DMS79 (cell line): ENCODE measurements around the gene INO80.
"Not testable (repeated sequence)": the region's sequence is repeated elsewhere in the genome, so short reads cannot be mapped to it uniquely, and the experiment has no call there.

ENCODE experiments used
- DNase-seq: peaks from one replicate; lab custom pipeline; 2025; lab: John Stamatoyannopoulos, UW

Gene INO80

DNA sequence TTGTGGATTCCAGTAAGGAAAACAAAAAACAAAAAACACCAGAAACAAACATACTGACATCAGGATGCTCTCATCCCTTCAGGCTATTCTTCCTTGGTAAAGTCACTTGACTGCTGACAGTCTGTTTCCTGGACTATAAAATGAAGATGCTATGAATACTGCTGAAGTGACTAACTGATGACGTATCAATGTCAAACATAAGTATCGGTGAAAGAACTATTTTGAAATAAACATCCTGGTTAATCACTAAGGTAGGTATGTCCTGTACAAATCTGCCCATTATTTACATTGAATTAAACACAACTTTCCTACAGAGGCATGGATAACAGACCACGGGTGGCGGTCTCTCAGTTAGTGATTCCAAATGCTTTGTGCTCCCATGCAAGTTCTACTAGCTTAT, 116.9 kb downstream of the INO80 start:
- no peak for DNase-seq

DNA sequence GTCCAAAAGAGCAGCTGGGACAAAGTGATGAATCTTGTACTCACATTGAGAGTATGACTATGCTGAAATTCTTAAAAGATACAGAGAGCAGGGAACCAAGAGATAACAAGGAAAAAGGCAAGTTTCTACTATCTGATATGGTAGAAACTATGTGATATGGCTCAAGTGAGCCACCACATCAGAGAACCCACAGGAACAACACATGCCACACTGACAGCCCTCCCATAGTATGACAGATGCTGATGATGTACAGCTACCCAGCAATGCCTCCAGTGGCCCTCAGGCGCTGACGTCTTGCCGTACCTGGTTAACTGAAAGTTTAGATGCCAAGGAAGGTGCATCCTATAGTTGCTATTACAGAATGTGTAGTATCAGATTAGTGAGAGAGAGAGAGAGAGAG, 120.4 kb downstream of the INO80 start:
- no peak for DNase-seq

DNA sequence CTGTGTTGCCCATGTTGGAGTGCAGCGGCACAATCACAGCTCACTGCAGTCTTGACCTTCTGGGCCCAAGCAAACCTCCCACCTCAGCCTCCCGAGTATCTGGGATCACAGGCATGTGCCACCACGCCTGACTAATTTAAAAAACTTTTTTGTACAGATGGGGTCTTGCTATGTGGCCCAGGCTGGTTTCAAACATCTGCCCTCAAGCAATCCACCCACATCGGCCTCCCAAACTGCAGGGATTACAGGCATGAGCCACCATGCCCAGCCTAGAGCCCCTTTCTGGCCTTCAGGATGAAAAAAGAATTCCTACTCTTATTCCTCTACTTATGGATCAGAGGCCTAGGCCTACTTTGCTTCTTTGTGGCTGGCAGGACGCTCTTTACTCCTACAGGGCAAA, 123.3 kb downstream of the INO80 start:
- no peak for DNase-seq

DNA sequence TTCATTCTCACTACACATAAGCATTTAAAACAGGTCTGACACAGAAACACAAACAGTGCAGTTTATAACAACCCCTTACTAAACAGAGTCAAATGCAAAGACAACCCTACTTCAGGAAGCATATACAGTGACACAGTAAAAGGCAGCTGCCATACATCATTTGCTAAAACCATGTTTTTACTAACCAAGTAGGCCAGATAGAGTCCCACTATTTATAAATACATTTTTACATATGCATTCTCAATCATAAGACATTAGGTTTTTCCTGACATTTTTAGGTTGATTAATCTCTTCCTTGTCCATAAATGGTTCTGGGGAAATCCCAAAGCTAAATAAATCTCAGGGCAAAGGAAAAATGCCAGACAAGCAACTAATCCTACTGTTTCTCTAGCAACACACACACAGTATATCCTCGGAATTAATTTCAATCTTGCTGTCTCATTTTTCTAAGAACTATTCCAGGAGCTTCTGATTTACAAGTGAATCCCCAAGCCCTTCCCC, 123.8 kb downstream of the INO80 start:
- DNase-seq, result no peak

DNA sequence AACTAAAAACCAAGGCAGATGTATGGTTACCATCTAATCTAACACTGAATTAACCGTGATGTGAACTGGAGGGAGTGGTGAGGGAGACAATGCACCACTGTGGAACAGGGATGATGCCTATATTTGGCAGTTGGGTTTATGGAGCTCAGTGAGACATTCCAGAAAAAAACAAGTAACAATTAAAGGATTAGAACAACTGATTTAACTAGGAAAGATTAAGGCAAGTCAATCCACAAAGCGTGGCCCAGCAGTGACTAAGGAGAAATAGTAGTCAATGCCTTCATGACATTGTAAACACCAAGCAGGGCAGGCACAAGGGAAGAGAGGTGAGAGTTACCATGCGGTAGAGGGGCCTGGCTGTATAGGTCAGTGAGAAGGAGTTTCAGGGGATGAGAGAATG, 124.7 kb downstream of the INO80 start:
- DNase-seq, result no peak

DNA sequence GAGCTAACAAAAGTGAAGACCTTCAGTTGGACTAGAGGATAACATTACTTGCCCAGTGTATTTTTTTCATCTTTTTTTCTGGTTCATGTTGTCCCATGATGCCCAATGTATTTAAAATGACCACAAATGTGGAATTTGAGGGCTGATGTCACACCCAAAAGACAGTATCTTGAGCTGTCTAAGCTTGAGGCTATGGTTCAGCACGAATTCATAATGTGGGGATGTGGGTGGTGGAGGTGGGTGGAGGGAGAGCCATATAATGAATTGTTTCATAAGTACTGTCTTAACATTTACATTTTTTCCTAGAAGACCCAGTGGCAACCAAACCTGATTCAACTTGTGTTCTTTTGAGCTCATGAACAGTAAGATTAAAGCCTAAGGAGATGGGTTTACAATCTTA, 125.3 kb downstream of the INO80 start:
- no peak for DNase-seq

DNA sequence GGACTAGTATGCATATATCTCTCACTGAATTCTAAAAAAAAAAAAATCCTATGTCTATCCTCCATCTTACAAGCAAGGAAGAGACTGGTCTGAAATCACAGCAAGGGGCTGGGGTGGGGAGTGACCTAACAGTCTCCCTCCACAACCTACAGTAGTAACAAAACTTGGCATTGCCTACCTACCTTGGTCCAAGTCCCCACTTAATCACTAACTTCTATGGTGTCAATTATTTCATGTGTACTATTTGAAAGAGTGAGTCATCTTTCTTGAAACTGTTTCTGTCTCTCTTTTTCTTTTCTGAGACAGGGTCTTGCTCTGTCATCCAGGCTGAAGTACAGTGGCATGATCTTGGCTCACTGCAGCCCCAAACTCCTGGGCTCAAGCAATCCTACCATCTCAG, 126.0 kb downstream of the INO80 start:
- DNase-seq, result no peak

DNA sequence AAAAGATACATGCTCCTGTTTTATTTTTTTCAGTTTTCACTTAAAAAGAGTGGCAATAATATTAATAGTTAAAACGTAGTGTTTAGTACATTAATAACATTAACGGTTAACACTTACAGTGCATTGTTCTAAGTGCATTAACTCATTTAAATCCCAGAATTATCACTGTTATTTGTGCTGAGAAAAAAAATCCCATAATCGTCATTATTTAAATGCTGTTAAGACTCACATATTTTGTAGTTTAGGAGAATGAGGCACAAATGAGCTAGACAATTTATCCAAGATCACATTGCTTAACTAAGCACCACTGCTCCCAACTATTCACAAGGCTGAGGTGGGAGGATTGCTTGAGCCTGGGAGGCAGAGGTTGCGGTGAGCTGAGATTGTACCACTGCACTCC, 127.9 kb downstream of the INO80 start:
- no peak for DNase-seq

DNA sequence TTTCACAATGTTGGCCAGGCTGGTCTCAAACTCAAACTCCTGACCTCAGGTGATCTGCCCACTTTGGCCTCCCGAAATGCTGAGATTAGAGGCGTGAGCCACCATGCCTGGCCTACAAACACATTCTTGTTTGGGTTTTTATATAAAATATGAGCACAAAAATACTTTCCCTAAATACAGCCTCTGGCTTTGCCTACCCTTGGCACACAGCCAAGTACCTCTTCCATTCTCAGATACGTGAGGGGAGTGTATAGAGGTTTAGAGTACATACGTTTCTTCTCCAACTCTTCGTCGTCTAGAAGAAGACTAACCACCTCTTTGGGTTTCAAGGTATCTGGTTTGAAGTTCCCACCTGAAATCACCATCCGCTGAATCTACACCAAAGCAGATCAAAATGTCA, 129.3 kb downstream of the INO80 start:
- DNase-seq, result no peak

DNA sequence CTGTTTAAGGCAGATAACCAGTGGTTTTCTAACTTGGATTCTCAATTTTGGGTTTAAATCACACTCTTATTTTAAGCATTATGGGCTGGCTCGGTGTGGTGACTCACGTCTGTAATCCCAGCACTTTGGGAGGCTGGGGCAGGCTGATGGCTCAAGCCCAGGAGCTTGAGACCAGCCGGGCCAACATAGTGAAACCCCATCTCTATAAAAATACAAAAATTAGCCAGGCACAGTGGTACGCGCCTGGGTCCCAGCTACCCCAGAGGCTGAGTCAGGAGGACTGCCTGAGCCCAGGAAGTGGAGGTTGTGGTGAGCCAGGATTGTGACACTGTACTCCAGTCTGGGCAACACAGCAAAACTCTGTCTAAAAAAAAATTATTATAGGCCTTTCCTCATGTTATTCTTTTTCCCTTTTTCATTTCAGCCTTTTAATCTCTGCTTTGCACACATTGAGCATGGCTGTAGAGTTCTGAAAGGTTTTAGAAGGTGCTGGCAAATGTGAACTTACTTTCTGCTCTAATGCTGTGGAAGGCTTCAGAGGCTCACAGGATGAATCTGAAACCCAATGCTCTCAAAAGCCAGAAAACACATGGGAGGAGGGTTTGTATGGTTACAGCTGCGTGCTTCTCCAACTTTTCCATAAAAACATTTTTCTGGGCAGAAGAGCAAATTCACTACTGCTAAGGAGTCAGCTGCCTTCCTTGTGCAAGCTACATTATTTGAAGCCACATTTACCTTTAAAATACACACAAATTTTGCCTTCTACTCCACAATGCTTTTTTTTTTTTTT, 130.3 kb downstream of the INO80 start:
- no peak for DNase-seq

DNA sequence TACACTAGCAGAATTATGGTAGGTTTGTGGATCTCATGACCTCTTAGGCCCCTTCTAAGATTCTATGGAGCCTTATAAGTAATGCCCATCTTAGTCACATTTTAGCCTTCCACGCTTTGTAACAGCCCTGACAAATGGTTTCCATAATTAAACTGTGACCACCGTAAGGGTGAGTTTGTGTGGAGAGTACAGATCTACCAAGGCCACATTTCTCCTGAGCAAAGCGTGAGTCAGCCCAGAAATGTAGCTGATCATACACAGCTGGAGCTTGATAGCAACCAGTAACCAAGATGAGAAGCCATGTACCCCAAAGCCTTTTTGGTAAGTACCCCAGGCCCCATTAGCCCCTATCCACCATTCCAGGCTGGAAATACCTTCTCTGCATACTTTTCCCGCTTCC, 131.1 kb downstream of the INO80 start:
- DNase-seq, result no peak

DNA sequence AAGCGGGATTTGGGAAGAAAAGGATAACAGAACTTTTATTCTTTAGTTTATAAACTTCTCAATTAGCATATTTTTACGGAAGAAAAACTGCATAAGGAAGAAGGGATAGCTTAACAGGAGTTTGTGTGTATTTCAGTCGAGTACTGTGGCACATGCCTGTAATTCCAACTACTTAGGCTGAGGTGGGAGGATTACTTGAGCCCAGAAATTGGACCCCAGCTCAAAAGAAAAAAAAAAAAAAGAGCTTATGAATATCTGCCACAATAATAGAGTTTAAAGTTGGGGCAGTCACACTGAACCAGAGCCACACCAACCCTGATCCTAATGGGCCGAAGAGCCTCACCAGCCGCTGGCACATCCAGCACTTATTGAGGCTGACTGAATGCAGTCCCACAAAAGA, 131.7 kb downstream of the INO80 start:
- DNase-seq, result no peak

DNA sequence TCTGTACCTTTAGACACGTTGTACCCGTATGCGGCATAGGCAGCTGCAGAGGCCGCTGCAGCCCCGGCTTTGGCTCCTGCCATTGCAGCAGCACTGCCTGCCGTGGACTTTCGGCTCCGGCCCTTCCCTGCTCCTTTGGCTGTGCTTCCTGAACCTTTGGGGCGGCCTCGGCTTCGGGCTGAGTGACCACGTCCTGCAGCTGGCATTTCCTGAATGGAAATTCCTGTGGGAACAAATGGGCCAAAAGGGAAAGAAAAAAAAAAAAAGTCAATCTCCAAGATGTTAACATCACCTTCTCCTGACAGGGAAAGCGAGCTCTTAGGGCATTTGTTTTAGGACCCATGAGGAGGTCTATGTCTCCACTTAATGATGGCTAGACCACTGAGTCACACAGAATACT, 133.2 kb downstream of the INO80 start:
- no peak for DNase-seq

DNA sequence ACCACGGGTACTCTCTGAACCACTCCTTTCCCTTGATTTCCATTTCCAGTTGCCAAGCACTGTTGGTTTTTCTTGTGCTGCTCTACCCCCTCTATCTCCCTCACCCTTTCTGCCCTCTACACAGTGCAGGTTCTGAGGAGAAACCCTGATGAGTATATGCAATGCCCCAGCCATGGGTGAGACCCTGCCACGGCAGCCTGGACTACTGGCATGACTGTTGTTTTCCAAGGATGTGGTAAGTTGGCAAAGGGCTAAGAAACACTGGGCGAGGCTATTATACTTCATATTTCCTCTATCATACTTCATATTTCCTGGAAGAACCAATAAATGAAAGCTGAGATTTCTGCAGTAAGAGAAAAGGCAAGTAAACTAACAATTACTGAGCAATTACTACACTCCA, 134.9 kb downstream of the INO80 start:
- DNase-seq, result no peak

DNA sequence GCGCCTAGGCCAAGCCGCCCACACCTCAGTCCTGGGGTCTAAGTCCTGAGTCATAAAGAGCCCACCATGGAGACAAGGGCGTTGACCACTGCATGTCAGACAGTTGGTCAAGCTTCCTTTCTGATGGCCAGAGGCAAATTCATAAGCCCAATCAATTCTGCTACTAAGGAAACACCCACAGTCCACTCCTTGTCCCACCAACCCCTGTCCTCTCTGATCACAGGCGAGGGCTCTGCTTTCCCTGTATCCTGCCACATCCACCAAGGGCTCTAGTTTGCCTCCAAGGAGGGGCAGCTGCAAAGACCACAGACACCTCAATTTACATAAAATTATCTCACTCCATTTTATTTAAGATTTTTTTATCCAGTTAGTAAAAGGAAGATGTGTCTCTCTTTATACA, 137.5 kb downstream of the INO80 start:
- no peak for DNase-seq

DNA sequence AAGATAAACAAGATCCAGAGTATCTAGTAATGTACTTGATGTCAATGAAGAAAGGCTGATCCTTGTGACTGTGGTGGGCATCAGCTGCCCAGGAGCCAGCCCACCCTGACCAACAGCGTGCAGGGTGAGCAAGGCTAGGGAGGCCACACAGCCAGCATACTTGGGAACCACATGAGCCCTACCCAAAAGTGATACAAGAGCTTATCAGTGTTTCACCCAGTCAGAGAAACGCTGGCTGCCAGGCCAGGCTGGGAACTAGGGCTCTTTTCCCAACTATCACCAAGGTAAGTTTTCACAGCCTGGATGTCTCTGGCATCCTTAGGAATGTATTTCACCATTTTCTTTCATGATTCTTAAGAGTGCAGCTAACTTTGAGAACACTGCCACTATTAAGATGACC, 137.9 kb downstream of the INO80 start:
- DNase-seq, result no peak

DNA sequence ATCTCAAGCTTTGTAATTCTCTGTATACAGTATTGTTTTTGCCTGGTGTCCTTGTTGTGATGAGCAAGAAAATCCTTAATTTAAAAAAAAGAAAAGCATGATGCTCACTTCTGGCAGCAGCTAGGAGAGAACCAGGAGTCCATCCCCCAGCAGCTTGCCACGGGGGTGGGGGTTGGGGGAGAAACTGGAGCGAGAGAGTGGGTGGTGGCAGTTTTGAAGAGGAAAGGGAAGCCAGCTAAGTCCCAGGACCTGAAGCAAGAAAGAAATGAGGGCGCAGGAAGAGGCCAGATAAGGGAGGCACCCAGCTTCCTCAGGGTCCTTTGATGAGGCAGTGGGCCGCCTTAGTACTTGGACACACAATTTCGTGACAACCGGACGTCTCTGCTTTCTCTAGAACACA, 139.3 kb downstream of the INO80 start:
- DNase-seq, result no peak

DNA sequence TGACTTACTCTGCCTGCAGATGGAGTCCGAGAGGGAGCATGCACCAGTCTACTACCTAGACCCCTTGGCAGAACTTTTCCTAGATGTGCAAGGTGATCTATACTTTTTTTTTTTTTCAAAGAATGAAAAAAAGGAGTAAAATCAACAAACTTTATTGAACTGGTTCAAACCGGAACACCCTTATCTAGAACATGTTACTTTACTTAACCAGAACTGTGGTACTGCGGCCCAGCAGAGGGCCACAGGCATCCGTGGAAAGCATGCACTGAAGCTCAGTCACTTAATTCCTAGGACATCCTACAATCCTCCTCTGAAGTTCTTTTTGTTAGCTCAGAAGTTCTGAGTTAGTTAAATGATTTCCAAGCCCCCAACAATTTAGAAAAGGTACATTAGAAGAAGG, 141.2 kb downstream of the INO80 start:
- no peak for DNase-seq

DNA sequence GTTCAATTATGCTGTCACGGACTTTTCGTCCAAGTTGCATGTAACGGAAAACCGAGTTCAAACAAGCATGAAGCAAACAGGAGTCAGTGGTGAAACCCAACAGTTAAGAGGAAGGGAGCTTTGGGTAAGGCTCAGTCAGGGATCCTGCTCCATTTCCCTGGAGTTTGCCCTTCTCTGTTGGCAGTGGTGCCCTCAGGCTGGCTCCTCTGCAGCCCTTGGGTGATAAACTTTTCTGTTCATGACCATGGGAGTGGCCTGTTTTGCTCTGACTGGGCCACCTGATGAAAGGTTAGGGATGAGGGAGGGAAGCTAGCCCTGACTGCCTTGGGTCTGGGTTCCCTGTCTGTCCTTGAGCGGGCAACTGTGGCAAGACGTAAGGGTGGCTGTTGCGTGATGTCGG, 146.7 kb downstream of the INO80 start:
- no peak for DNase-seq

DNA sequence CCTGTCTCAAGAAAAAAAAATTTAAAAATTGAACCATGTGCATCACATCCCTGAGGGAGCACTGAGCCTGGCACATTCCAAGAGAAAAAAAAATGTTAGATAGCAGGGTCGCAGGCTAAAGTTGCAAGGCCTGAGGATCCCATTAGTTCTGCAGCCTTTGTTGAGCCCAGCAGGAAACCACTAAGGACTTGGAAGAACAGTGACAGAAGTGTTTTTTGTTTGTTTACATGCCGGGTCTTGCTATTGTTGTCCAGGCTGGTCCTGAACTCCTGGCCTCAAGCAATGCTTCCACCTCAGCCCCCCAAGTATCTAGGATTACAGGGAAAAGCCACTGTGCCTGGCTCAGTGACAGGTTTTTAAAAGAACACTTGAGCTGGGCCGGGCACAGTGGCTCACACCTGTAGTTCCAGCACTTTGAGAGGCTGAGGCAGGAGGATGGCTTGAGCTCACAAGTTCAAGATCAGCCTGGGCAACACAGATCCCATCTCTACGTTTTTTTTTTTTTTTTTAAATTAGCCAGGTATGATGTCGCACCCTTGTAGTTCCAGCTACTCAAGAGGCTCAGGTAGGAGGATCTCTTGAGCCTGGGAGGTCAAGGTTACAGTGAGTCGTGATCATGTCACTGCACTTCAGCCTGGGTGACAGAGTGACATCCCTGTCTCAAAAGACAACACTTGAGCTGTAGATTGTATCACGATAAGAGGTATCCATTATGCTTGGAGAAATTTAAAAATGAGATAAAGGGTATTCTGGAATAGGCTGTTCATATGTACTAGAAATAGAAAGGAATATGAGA, 147.6 kb downstream of the INO80 start:
- peak; percentile 22 for DNase-seq

DNA sequence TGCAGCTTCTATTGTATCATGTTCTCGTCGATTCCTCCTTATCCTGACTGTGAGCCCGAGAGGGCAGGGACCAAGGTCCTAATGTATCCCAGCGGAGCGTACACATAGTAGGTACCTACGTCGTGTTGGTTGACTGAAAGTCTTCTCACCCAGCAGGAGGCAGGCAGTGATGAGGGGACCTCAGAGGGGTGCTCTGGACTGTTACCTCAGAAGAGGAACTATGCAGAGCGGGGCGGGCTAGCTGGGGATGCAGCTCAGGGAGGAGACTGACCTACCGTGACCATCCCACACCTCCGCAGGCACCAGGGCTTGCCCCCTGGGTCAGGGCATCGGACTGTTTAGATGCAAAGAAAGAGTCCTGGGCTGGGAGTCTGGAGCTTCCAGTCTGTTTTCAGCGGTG, 151.4 kb downstream of the INO80 start:
- no peak for DNase-seq

DNA sequence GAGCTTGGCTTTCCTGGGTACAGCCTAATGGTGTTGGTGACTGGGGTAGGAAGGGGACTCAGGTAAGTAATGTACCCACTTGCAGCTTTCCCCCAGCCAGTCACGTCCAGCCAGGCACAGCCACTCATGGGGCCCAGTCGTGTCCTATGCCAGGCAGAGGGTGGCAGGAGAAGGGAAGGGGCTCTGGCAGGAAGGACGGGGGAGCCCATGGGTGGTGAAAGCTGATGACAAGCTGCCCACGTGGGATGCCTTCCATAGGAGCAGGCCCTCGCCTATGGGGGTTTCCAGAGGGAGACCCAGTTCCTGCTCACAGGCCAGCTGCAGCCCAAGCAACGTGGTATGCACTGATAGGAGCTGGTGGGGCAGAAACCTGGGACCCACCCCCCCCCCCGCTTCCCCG, 152.1 kb downstream of the INO80 start:
- no peak for DNase-seq

DNA sequence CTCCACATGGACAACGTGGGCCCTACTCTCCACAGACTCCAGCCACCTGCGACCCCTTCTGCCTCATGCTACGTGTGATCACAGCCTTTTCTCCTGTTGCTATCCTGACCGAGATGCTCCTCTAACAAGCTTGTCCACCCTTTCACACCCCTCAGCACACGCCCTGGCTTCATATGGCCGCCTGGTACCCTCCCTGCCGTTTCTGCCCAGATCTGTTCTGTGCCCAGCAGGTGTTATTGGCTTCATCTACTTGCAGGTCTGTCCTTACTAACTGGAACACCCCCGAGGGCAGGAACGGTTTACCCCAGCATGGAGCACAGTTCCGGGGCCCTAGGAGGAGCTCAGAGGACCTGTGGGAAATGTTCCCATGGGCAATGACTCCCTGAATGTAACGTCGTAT, 152.9 kb downstream of the INO80 start:
- no peak for DNase-seq

DNA sequence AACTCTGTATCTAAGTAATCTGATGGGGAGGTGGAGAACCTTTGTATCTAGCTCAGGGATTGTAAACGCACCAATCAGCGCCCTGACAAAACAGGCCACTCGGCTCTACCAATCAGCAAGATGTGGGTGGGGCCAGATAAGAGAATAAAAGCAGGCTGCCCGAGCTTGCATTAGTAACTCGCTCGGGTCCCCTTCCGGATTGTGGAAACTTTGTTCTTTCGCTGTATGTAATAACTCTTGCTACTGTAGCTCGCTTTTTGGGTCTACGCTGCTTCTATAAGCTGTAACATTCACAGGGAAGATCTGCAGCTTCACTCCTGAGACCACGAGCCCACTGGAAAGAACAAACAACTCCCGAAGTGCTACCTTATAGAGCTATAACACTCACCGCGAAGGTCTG, 153.8 kb downstream of the INO80 start:
- not testable (repeated sequence) for DNase-seq
